ENCODE results near the gene GHR.

DNA sequence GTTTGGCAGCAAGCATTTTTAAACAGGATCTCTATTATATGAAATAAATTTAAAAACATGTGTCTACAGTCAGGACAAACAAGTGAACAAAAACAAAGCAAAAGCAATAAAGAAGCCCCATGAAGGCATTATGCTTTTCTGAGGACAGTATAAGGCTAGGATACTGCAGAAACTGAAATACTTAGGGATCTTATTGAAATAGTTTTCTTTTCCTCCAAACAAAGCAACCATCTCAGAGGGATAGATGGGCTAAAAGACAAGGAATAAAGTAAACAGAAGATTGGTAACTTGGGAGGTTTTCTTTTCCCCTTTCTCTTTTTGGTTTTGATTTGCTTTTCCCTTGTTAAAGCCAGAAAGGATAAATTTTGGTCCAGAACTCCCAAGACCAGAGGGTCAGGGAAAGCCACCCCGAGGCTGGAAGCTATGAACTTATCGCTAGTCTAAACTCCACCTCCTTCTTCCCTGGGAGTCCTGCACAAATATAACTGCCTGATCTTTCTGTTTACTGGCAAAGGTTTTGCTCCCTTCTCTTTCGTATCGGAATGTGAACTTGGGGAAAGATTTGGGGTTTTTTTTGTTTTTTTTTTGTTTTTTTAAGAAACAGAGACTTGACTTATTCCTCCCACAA lies 164.0 kb downstream of the GHR start:
- TF ChIP-seq, protein P1, sequence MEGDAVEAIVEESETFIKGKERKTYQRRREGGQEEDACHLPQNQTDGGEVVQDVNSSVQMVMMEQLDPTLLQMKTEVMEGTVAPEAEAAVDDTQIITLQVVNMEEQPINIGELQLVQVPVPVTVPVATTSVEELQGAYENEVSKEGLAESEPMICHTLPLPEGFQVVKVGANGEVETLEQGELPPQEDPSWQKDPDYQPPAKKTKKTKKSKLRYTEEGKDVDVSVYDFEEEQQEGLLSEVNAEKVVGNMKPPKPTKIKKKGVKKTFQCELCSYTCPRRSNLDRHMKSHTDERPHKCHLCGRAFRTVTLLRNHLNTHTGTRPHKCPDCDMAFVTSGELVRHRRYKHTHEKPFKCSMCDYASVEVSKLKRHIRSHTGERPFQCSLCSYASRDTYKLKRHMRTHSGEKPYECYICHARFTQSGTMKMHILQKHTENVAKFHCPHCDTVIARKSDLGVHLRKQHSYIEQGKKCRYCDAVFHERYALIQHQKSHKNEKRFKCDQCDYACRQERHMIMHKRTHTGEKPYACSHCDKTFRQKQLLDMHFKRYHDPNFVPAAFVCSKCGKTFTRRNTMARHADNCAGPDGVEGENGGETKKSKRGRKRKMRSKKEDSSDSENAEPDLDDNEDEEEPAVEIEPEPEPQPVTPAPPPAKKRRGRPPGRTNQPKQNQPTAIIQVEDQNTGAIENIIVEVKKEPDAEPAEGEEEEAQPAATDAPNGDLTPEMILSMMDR (conservative IDR thresholded peaks at IDR 0.05; ENCODE audit: low read length): no peak
- no peak for TF ChIP-seq EZH2phosphoT487 (IDR thresholded peaks at IDR 0.05; ENCODE audit: borderline replicate concordance, low read depth, low read length)
